HUES64 (cell line): ENCODE data around the gene SLC17A5.
A peak's percentile ranks its signal among the peaks of the same experiment; 100 is the strongest.

Experiments used
- H3K27ac ChIP-seq: 2 replicates; pipeline ENCODE4 v1.7.0; 2013; ENCODE audit warnings: low read depth, low read length, inconsistent platforms
- H3K27me3 ChIP-seq: 2 replicates; pipeline ENCODE4 v1.6.1; 2013; ENCODE audit warnings: mild to moderate bottlenecking, low read length; ENCODE audit not compliant: insufficient read depth
- H3K36me3 ChIP-seq: 2 replicates; pipeline ENCODE4 v1.6.1; 2013; ENCODE audit warnings: mild to moderate bottlenecking, low read length; ENCODE audit not compliant: insufficient read depth
- H3K4me1 ChIP-seq: 2 replicates; pipeline ENCODE4 v1.6.1; 2013; ENCODE audit warnings: mild to moderate bottlenecking, low read length, moderate library complexity; ENCODE audit not compliant: insufficient read depth
- H3K4me3 ChIP-seq: 2 replicates; pipeline ENCODE4 v1.5.1; 2013; ENCODE audit warnings: mild to moderate bottlenecking, low read length, moderate library complexity
- H3K9ac ChIP-seq: 2 replicates; pipeline ENCODE4 v1.6.1; 2013; ENCODE audit warnings: mild to moderate bottlenecking, low read depth, low read length
- H3K9me3 ChIP-seq: 2 replicates; pipeline ENCODE4 v1.6.1; 2013; ENCODE audit warnings: low read depth, low read length; ENCODE audit not compliant: insufficient read depth
- WGBS: fragments of 150-250, 120-280 bp; methylation state at CpG from one replicate; pipeline ENCODE4 v1.1.7; 2013; ENCODE audit warnings: missing lambda C conversion rate; 5-methylcytosine and 5-hydroxymethylcytosine counted together

Gene SLC17A5

GRCh38 chr6:73613806-73614536 is 39.8 kb downstream of the SLC17A5 start:
- H3K9me3 ChIP-seq, result no peaks in the 10 kb centered on the region
- 95% methylated on average over 5 of the region's 6 CpGs for WGBS
- H3K36me3 ChIP-seq, result peaks cover 16% of the 10 kb centered on the region
- H3K4me1 ChIP-seq, result no peaks in the 10 kb centered on the region
- no peak overlapping the region for H3K4me3 ChIP-seq
- H3K27ac ChIP-seq, result no peak overlapping the region
- no peak overlapping the region for H3K9ac ChIP-seq
- no peaks in the 10 kb centered on the region for H3K27me3 ChIP-seq

- Histone ChIP-seq H3K27me3 (no peaks in the 10 kb centered on the region), H3K9ac (no peak overlapping the region), H3K9me3 (no peaks in the 10 kb centered on the region), H3K4me1 (no peaks in the 10 kb centered on the region), H3K36me3 (peaks cover 23% of the 10 kb centered on the region), H3K27ac (no peak overlapping the region), H3K4me3 (no peak overlapping the region)
- 93% methylated on average over 3 of the region's 3 CpGs for WGBS
Observed at GRCh38 chr6:73612611-73613010, 41.2 kb downstream of the SLC17A5 start.

- no peaks in the 10 kb centered on the region for H3K27me3 ChIP-seq
- H3K27ac ChIP-seq, result no peak overlapping the region
- H3K9me3 ChIP-seq, result no peaks in the 10 kb centered on the region
- 91% methylated on average over 5 of the region's 6 CpGs for WGBS
- H3K4me1 ChIP-seq, result no peaks in the 10 kb centered on the region
- H3K4me3 ChIP-seq, result no peak overlapping the region
- H3K36me3 ChIP-seq, result peaks cover 28% of the 10 kb centered on the region
- H3K9ac ChIP-seq, result no peak overlapping the region
Observed at GRCh38 chr6:73610444-73611275, 43.1 kb downstream of the SLC17A5 start.

GRCh38 chr6:73608761-73609160 is 45.0 kb downstream of the SLC17A5 start:
- no peaks in the 10 kb centered on the region for H3K27me3 ChIP-seq
- no peak overlapping the region for H3K27ac ChIP-seq
- 90% methylated on average over 4 of the region's 4 CpGs for WGBS
- peaks cover 27% of the 10 kb centered on the region for H3K36me3 ChIP-seq
- H3K9ac ChIP-seq, result no peak overlapping the region
- H3K4me3 ChIP-seq, result no peak overlapping the region
- no peaks in the 10 kb centered on the region for H3K4me1 ChIP-seq
- no peaks in the 10 kb centered on the region for H3K9me3 ChIP-seq

- H3K4me1 ChIP-seq, result no peaks in the 10 kb centered on the region
- 96% methylated on average over 2 of the region's 2 CpGs for WGBS
- H3K27ac ChIP-seq, result no peak overlapping the region
- no peaks in the 10 kb centered on the region for H3K9me3 ChIP-seq
- no peak overlapping the region for H3K9ac ChIP-seq
- no peaks in the 10 kb centered on the region for H3K27me3 ChIP-seq
- H3K36me3 ChIP-seq, result peaks cover 24% of the 10 kb centered on the region
- H3K4me3 ChIP-seq, result no peak overlapping the region
Observed at GRCh38 chr6:73606428-73606827, 47.4 kb downstream of the SLC17A5 start.

- Histone ChIP-seq H3K9ac (no peak overlapping the region), H3K4me3 (no peak overlapping the region), H3K9me3 (no peaks in the 10 kb centered on the region), H3K36me3 (peaks cover 22% of the 10 kb centered on the region), H3K27ac (no peak overlapping the region), H3K27me3 (no peaks in the 10 kb centered on the region), H3K4me1 (no peaks in the 10 kb centered on the region)
- 97% methylated on average over 5 of the region's 5 CpGs for WGBS
Observed at GRCh38 chr6:73604461-73604860, 49.3 kb downstream of the SLC17A5 start.

GRCh38 chr6:73604020-73604419 is 49.8 kb downstream of the SLC17A5 start:
- Histone ChIP-seq H3K27me3 (no peaks in the 10 kb centered on the region), H3K36me3 (peaks cover 19% of the 10 kb centered on the region), H3K9ac (no peak overlapping the region), H3K4me3 (no peak overlapping the region), H3K9me3 (no peaks in the 10 kb centered on the region), H3K27ac (no peak overlapping the region), H3K4me1 (no peaks in the 10 kb centered on the region)
- WGBS, result 91% methylated on average over 1 of the region's 1 CpG

- peak overlapping the region; percentile 83 for H3K27ac ChIP-seq
- H3K9ac ChIP-seq, result peak overlapping the region; percentile 50; the same call in 1 of the 2 replicates
- 76% methylated on average over 4 of the region's 6 CpGs for WGBS
- no peaks in the 10 kb centered on the region for H3K27me3 ChIP-seq
- H3K9me3 ChIP-seq, result no peaks in the 10 kb centered on the region
- H3K4me3 ChIP-seq, result no peak overlapping the region
- H3K36me3 ChIP-seq, result no peaks in the 10 kb centered on the region
- H3K4me1 ChIP-seq, result peaks cover 18% of the 10 kb centered on the region
Observed at GRCh38 chr6:73586416-73586974, 67.3 kb downstream of the SLC17A5 start.

GRCh38 chr6:73585566-73586415 is 68.0 kb downstream of the SLC17A5 start:
- Histone ChIP-seq H3K4me3 (no peak overlapping the region; the same call in 1 of the 2 replicates), H3K9ac (peak overlapping the region; percentile 50; the same call in 1 of the 2 replicates), H3K4me1 (peaks cover 22% of the 10 kb centered on the region), H3K36me3 (no peaks in the 10 kb centered on the region), H3K27me3 (no peaks in the 10 kb centered on the region), H3K9me3 (no peaks in the 10 kb centered on the region), H3K27ac (peak overlapping the region; percentile 83)
- WGBS, result 34% methylated on average over 2 of the region's 3 CpGs

- no peak overlapping the region for H3K4me3 ChIP-seq
- H3K4me1 ChIP-seq, result peaks cover 47% of the 10 kb centered on the region
- whole genome bisulfite sequencing, result 100% methylated on average over 2 of the region's 2 CpGs
- H3K27ac ChIP-seq, result peak overlapping the region; percentile 100
- H3K9ac ChIP-seq, result peak overlapping the region; percentile 96
- H3K36me3 ChIP-seq, result no peaks in the 10 kb centered on the region
- H3K27me3 ChIP-seq, result no peaks in the 10 kb centered on the region
- peaks cover 3% of the 10 kb centered on the region; the same call in 1 of the 2 replicates for H3K9me3 ChIP-seq
Observed at GRCh38 chr6:73581293-73581692, 72.5 kb downstream of the SLC17A5 start.
